Esophagus muscularis mucosa (tissue), 4 donors: ENCODE data around the gene TRIM71. TPM values are rescaled to one million over a fixed set of nuclear protein-coding genes. Genes with fewer than 3 reads are reported as not detected.

Experiments
- DNase-seq: peaks from one replicate; pipeline ENCODE4 v3.0.0-alpha.2; 2017; ENCODE audit errors: extremely low spot score
- H3K27ac ChIP-seq, 4 donors: fragments of 200-600 bp; sonication (generic); replicated peaks in 1 of 4; 1 replicate in 3 of 4; 2 replicates in 1 of 4; pipeline ENCODE4 v1.5.1; 2016 to 2019; ENCODE audit warnings: mild to moderate bottlenecking in 1 of 4
- H3K27me3 ChIP-seq, 4 donors: fragments of 200-600 bp; sonication (generic); one replicate each; pipeline versions ENCODE4 v1.5.1 to v1.6.0; 2016 to 2019
- H3K36me3 ChIP-seq, 4 donors: fragments of 200-600 bp; sonication (generic); one replicate each; pipeline ENCODE4 v1.5.1; 2016 to 2019
- H3K4me1 ChIP-seq, 4 donors: fragments of 200-600 bp; sonication (generic); one replicate each; pipeline ENCODE4 v1.5.1; 2016 to 2019
- H3K4me3 ChIP-seq, 4 donors: fragments of 200-600 bp; sonication (generic); 1 replicate in 2 of 4; 2 replicates in 2 of 4; pipeline ENCODE4 v1.5.1; 2016 to 2019; ENCODE audit warnings: mild to moderate bottlenecking in 4 of 4, moderate library complexity in 1 of 4
- H3K9me3 ChIP-seq, 4 donors: fragments of 200-600 bp; sonication (generic); 1 replicate in 3 of 4; 2 replicates in 1 of 4; pipeline ENCODE4 v1.5.1; 2016 to 2019
- EP300 ChIP-seq: sonication (generic); formaldehyde crosslinking; IDR thresholded peaks from one replicate; pipeline ENCODE4 v1.6.1; 2017; ENCODE audit warnings: antibody characterized with exemption
- POLR2A ChIP-seq: fragments of 450-650 bp; IDR thresholded peaks from one replicate; pipeline ENCODE4 v1.6.1; 2017; ENCODE audit warnings: antibody characterized with exemption, moderate library complexity, mild to moderate bottlenecking, low read depth
- POLR2AphosphoS5 ChIP-seq, 2 donors: sonication (generic); formaldehyde crosslinking; IDR thresholded peaks; one replicate each; pipeline ENCODE4 v1.6.1; 2017; ENCODE audit warnings: antibody characterized with exemption in 2 of 2
- WGBS: methylation state at CpG from one replicate; pipeline ENCODE4 v1.1.5; 2018; 5-methylcytosine and 5-hydroxymethylcytosine counted together
- intact Hi-C: fragments of 100-400 bp; cut with DNase I; formaldehyde crosslinking; loops from one replicate; pipeline ENCODE4 v1.15.1; 2023
- total RNA-seq, 4 donors: library from RNA; depleted of rRNA; stranded (reverse); fragments of >200 nt; gene quantifications; one replicate each; pipeline versions ENCODE4 v1.1.0 to v1.2.1, GENCODE V29; 2016
- TF ChIP-seq, protein P1 (sequence below), 3 experiments: fragments of 200-600 bp in 2 of 3; fragments of 450-650 bp in 1 of 3; sonication (generic) in 2 of 3; IDR thresholded peaks; one replicate each; pipeline ENCODE4 v1.5.1; 2017 to 2019; ENCODE audit warnings: antibody characterized with exemption in 3 of 3, mild to moderate bottlenecking in 2 of 3, moderate library complexity in 1 of 3

The TRIM71 gene
- total RNA-seq, 4 donors from 2014 or later: not detected

DNA sequence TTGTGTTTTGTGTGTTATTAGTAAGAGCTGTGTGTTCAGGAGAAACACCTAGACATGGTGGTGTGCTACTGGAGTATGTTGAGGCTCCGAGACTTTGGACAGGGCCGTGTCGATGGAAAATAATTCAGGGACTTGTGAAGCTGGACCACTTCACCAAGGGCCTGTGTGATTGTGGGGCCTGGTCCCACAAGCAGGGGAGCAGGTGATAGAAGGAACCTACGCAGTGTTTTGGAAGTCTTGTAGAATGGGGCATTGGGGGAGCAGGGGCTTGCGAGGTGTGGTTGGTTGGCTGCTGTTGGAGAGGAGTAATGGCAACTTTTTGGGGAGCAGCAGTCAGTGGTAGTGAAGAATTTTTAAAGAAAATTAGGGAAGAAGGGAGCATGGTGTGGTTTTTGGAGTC lies 48.7 kb downstream of the TRIM71 start:
- intact Hi-C loops: no loop called here
- no peak overlapping the region for H3K4me3 ChIP-seq
- peaks cover 0 to 4% (median 0%) of the 10 kb centered on the region in 4 donors for H3K4me1 ChIP-seq
- no peaks in the 10 kb centered on the region for H3K27me3 ChIP-seq
- no peak for DNase-seq
- H3K36me3 ChIP-seq: no peaks in the 10 kb centered on the region
- no peaks in the 10 kb centered on the region for H3K9me3 ChIP-seq
- TF ChIP-seq, protein P1, sequence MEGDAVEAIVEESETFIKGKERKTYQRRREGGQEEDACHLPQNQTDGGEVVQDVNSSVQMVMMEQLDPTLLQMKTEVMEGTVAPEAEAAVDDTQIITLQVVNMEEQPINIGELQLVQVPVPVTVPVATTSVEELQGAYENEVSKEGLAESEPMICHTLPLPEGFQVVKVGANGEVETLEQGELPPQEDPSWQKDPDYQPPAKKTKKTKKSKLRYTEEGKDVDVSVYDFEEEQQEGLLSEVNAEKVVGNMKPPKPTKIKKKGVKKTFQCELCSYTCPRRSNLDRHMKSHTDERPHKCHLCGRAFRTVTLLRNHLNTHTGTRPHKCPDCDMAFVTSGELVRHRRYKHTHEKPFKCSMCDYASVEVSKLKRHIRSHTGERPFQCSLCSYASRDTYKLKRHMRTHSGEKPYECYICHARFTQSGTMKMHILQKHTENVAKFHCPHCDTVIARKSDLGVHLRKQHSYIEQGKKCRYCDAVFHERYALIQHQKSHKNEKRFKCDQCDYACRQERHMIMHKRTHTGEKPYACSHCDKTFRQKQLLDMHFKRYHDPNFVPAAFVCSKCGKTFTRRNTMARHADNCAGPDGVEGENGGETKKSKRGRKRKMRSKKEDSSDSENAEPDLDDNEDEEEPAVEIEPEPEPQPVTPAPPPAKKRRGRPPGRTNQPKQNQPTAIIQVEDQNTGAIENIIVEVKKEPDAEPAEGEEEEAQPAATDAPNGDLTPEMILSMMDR (IDR thresholded peaks at IDR 0.05): no peak
- TF ChIP-seq POLR2AphosphoS5 (IDR thresholded peaks at IDR 0.05) (no peak), EP300 (no peak), POLR2A (no peak)
- no peak overlapping the region for H3K27ac ChIP-seq
- WGBS: 100% methylated on average over 5 of the region's 5 CpGs

DNA sequence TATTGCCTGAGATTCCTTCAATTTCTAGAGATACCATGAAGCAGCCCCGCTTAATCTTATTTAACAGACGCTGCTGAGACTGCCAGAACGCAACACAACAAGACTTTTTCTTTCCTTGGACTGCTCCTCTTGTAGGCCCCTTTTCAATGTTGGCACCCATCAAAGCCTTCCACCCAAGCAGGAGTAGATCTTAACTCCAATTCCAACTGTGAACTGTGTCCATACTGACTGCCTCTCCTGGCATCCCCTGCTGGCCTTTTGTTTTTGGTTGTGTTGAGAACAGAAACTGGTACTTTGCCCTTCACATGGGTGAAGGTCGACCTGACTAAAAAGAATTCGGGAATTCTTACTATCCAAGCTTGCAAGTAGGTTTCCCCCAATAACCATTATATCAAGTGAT lies 50.2 kb downstream of the TRIM71 start:
- Histone ChIP-seq H3K9me3 (no peaks in the 10 kb centered on the region), H3K36me3 (no peaks in the 10 kb centered on the region), H3K27ac (no peak overlapping the region), H3K4me1 (peaks cover 0 to 12% (median 8%) of the 10 kb centered on the region in 4 donors), H3K27me3 (no peaks in the 10 kb centered on the region), H3K4me3 (no peak overlapping the region)
- intact Hi-C loops: no loop called here
- no peak for TF ChIP-seq POLR2A
- no peak for TF ChIP-seq EP300
- no peak for TF ChIP-seq POLR2AphosphoS5 (IDR thresholded peaks at IDR 0.05)
- TF ChIP-seq, protein P1 (IDR thresholded peaks at IDR 0.05): no peak
- no peak for DNase-seq
- 95% methylated on average over 5 of the region's 5 CpGs for WGBS

DNA sequence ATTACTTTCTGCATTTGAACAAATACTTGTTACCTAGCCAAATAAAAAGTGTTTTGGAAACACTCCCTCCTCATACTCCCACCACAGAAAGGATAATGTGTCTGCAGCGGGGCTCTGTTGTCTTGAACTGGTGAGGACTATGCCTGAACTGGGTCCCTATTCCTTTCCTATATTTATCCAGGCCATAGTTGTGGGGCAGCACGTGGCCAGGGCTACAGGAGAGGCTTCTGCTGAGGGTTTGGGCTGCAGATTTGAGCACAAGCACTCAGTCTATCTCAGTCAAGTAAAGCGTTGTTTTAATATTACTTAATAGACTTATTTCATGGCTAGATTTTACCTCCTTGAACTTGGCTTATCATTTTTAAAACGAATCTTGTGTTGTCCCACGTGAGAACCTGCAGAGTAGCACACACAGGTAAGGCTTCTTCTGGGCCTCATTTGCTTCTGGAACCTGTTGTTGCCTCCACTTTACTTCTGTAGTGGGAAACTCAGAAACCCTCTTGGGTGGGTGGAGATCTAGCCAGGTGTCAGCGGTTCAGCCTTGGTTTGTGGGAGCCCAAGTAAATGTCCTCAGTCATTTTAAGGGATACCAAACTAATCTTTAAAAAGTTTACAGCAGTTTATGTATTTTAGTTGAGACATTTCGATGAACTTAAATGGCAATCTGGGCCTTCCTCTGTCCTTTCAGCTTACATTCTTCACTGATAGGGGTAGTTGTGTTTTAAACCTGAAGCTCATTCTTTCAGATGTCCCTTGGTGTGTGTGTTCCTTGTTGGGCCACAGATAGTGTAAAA lies 51.1 kb downstream of the TRIM71 start:
- no peak overlapping the region for H3K27ac ChIP-seq
- intact Hi-C loops: no loop called here
- no peak for DNase-seq
- H3K27me3 ChIP-seq: no peaks in the 10 kb centered on the region
- WGBS: 89% methylated on average over 7 of the region's 7 CpGs
- TF ChIP-seq, protein P1 (IDR thresholded peaks at IDR 0.05): no peak
- TF ChIP-seq POLR2AphosphoS5 (IDR thresholded peaks at IDR 0.05): no peak
- no peak for TF ChIP-seq POLR2A
- no peak for TF ChIP-seq EP300
- no peaks in the 10 kb centered on the region for H3K36me3 ChIP-seq
- H3K4me3 ChIP-seq: no peak overlapping the region
- H3K9me3 ChIP-seq: no peaks in the 10 kb centered on the region
- H3K4me1 ChIP-seq: peaks cover 0 to 21% (median 17%) of the 10 kb centered on the region in 4 donors

DNA sequence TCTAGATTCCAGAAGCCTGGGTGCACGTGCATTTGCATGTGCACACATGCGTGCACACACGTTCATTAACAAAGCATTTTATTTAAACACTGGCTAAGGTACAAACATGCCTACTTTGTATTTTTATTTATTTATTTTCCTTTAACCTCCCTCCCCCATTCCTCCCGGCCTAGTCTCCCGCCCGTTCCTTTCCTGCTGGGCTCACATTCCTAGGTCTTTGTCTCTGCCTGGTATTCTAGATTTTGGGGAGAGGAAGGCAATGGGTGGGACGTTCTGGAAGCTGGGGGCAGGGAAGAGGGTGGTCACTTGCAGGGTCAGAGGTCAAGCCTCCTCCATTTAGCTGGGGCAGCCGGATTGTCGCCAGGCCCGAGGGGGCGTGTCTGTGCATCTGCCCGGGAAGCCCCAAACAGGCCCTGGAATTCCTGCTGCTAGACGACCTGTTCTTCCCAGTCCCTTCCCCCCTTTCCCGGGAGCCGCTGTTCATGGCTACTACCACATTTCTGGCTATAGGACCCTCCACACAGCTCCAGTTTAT lies 51.8 kb downstream of the TRIM71 start:
- TF ChIP-seq EP300: no peak
- TF ChIP-seq POLR2AphosphoS5 (IDR thresholded peaks at IDR 0.05): no peak
- no peak for TF ChIP-seq POLR2A
- TF ChIP-seq, protein P1 (IDR thresholded peaks at IDR 0.05): no peak
- WGBS: 85% methylated on average over 13 of the region's 15 CpGs

More for the DNA sequence above, 51.8 kb downstream of the TRIM71 start:
- Histone ChIP-seq H3K27me3 (no peaks in the 10 kb centered on the region), H3K4me3 (no peak overlapping the region), H3K27ac (no peak overlapping the region), H3K9me3 (no peaks in the 10 kb centered on the region), H3K4me1 (peaks cover 0 to 24% (median 19%) of the 10 kb centered on the region in 4 donors), H3K36me3 (no peaks in the 10 kb centered on the region)
- no peak for DNase-seq
- intact Hi-C loops: no loop called here
